Kidney (tissue), 14 donors: ENCODE data around the gene USP40. TPM values are rescaled to one million over a fixed set of nuclear protein-coding genes. Genes with fewer than 3 reads are reported as not detected.

ENCODE experiments used
- DNase-seq, 5 donors: peaks; one replicate each; pipeline ENCODE4 v3.0.0-alpha.2; 2013 to 2020
- FAIRE-seq: peaks from 2 replicates; lab custom pipeline; 2012; peaks lifted over from hg19 to GRCh38; lab: Jason Lieb, UNC
- H3K27ac ChIP-seq, 2 donors: one replicate each; pipeline ENCODE4 v1.7.0; 2013; ENCODE audit warnings: low read depth in 2 of 2, low read length in 2 of 2, inconsistent platforms in 1 of 2
- H3K27me3 ChIP-seq: one replicate; pipeline ENCODE4 v1.7.1; 2013; ENCODE audit warnings: low read length, inconsistent platforms; ENCODE audit not compliant: control insufficient read depth, insufficient read depth
- H3K36me3 ChIP-seq, 3 donors: one replicate each; pipeline versions ENCODE4 v1.7.0 to v1.7.1; 2013; ENCODE audit warnings: low read length in 3 of 3, control low read depth in 1 of 3, inconsistent platforms in 1 of 3; ENCODE audit not compliant: insufficient read depth in 3 of 3, control insufficient read depth in 2 of 3
- H3K4me1 ChIP-seq, 3 donors: one replicate each; pipeline versions ENCODE4 v1.7.0 to v1.7.1; 2013; ENCODE audit warnings: low read length in 3 of 3, inconsistent platforms in 1 of 3, low read depth in 1 of 3; ENCODE audit not compliant: control insufficient read depth in 2 of 3, insufficient read depth in 2 of 3
- H3K4me3 ChIP-seq, 3 donors: one replicate each; pipeline versions ENCODE4 v1.7.0 to v1.8.1; 2013; ENCODE audit warnings: low read length in 3 of 3, control low read depth in 1 of 3, inconsistent platforms in 1 of 3
- H3K9ac ChIP-seq, 3 donors: one replicate each; pipeline versions ENCODE4 v1.7.0 to v1.7.1; 2013; ENCODE audit warnings: low read length in 3 of 3, control low read depth in 1 of 3, inconsistent platforms in 1 of 3
- H3K9me3 ChIP-seq, 3 donors: one replicate each; pipeline versions ENCODE4 v1.7.0 to v1.7.1; 2013; ENCODE audit warnings: low read length in 3 of 3, control low read depth in 1 of 3, inconsistent platforms in 1 of 3; ENCODE audit not compliant: control insufficient read depth in 2 of 3, insufficient read depth in 1 of 3
- CTCF ChIP-seq: IDR thresholded peaks from 3 replicates; pipeline ENCODE4 v1.5.1; 2012; ENCODE audit warnings: mild to moderate bottlenecking, moderate library complexity, borderline replicate concordance; ENCODE audit not compliant: insufficient read depth; ENCODE audit errors: extremely low read depth
- intact Hi-C: fragments of 100-400 bp; cut with DNase I; formaldehyde crosslinking; loops from one replicate; pipeline ENCODE4 v1.11.1; 2022
- polyA plus RNA-seq: library from polyadenylated mRNA; stranded (reverse); fragments of 350-450 nt; fragmentation: Illumina TruSeq; extraction: RNeasy Lipid Tissue Mini Kit (QIAGEN cat#74804); gene quantifications from one replicate; pipeline ENCODE4 v1.2.3, GENCODE V29; 2014; ENCODE audit warnings: low read depth, low replicate concordance; ENCODE audit not compliant: insufficient read depth
- total RNA-seq: library from RNA; stranded (reverse); fragmentation: NEBNext Ultra II Directional; extraction: Animal tissue kit (Norgen Biotek cat#: 25700); gene quantifications from one replicate; pipeline ENCODE4 v1.2.1, GENCODE V29; 2021
- donor health status: control.
- donor health status: control.
- donor health status: control.
- donor health status: control.
- donor health status: control.
- donor health status: DM: yes; HTN: yes; CAD: no.
- donor health status: Normal renal cell carcinoma (clear cell type).

USP40 gene
- total and polyA plus RNA-seq, 2 donors from 2014 or later, result 28.5 to 51.6 TPM

GRCh38 chr2:233464056-233464455, 102.5 kb downstream of the USP40 start:
- Histone ChIP-seq H3K27me3 (no peaks in the 10 kb centered on the region), H3K9me3 (no peaks in the 10 kb centered on the region), H3K36me3 (peaks cover 4 to 8% (median 5%) of the 10 kb centered on the region in 3 donors), H3K4me3 (no peak overlapping the region), H3K27ac (no peak overlapping the region), H3K9ac (no peak overlapping the region), H3K4me1 (no peaks in the 10 kb centered on the region)
- intact Hi-C loops, result no loop called here
- FAIRE-seq (no peak), DNase-seq (peak in 1 of 5 donors; percentile 64)
- TF ChIP-seq CTCF, result no peak

GRCh38 chr2:233463586-233463985, 103.0 kb downstream of the USP40 start:
- DNase-seq, result peak in 1 of 5 donors; percentile 67
- no peaks in the 10 kb centered on the region for H3K9me3 ChIP-seq
- peaks cover 4 to 8% (median 5%) of the 10 kb centered on the region in 3 donors for H3K36me3 ChIP-seq
- no peaks in the 10 kb centered on the region for H3K4me1 ChIP-seq
- H3K27ac ChIP-seq, result no peak overlapping the region
- no peak overlapping the region for H3K4me3 ChIP-seq
- TF ChIP-seq CTCF, result no peak
- H3K27me3 ChIP-seq, result no peaks in the 10 kb centered on the region
- intact Hi-C loops, result no loop called here
- FAIRE-seq, result no peak
- no peak overlapping the region for H3K9ac ChIP-seq

GRCh38 chr2:233462826-233463470, 103.6 kb downstream of the USP40 start:
- DNase-seq (peak in 1 of 5 donors; percentile 14), FAIRE-seq (no peak)
- no peak for TF ChIP-seq CTCF
- no peaks in the 10 kb centered on the region for H3K4me1 ChIP-seq
- intact Hi-C loops, result no loop called here
- H3K4me3 ChIP-seq, result no peak overlapping the region
- no peaks in the 10 kb centered on the region for H3K27me3 ChIP-seq
- no peaks in the 10 kb centered on the region for H3K9me3 ChIP-seq
- H3K27ac ChIP-seq, result no peak overlapping the region
- no peak overlapping the region for H3K9ac ChIP-seq
- H3K36me3 ChIP-seq, result peaks cover 4 to 8% (median 5%) of the 10 kb centered on the region in 3 donors
